Activated CD4-positive, alpha-beta memory T cell treated with anti-CD3 and anti-CD28 coated beads, Interleukin-2, amount 10 ng/mL, durations not matched to agents 7 days and 5 days (primary cell): ENCODE data around the gene PRRC2B. TPM values are rescaled to one million over a fixed set of nuclear protein-coding genes. Genes with fewer than 3 reads are reported as not detected.

Experiments used
- CTCF ChIA-PET: fragments of 350-600 bp; sonication (Branson Sonifier 250); formaldehyde crosslinking; loops from one replicate; lab custom pipeline; 2021; ENCODE audit warnings: antibody characterized with exemption, inconsistent platforms; lab: Charles Lee
- POLR2A ChIA-PET: fragments of 350-600 bp; sonication (Branson Sonifier 250); formaldehyde crosslinking; loops from one replicate; lab custom pipeline; 2021; ENCODE audit warnings: antibody characterized with exemption; lab: Charles Lee
- DNase-seq: peaks from one replicate; pipeline ENCODE4 v3.0.0-alpha.2; 2020
- H3K27ac Mint-ChIP-seq: one replicate; pipeline ENCODE4 v1.8.0; 2021; ENCODE audit warnings: mild to moderate bottlenecking, mixed read lengths
- H3K27me3 Mint-ChIP-seq: one replicate; pipeline ENCODE4 v1.8.0; 2021; ENCODE audit warnings: mixed read lengths
- H3K36me3 Mint-ChIP-seq: one replicate; pipeline ENCODE4 v1.8.0; 2021; ENCODE audit warnings: low read depth, mixed read lengths
- H3K4me1 Mint-ChIP-seq: one replicate; pipeline ENCODE4 v1.8.0; 2021; ENCODE audit warnings: mixed read lengths
- H3K4me3 Mint-ChIP-seq: one replicate; pipeline ENCODE4 v1.8.0; 2021; ENCODE audit warnings: mild to moderate bottlenecking, mixed read lengths
- H3K9me3 Mint-ChIP-seq: one replicate; pipeline ENCODE4 v1.8.0; 2021; ENCODE audit warnings: mixed read lengths
- total RNA-seq, 2 experiments: library from RNA; stranded (reverse); gene quantifications; one replicate each; pipeline ENCODE4 v1.2.3, GENCODE V29; 2021

The PRRC2B gene
- total RNA-seq, 2 experiments from 2014 or later = 178 to 190 TPM

DNA sequence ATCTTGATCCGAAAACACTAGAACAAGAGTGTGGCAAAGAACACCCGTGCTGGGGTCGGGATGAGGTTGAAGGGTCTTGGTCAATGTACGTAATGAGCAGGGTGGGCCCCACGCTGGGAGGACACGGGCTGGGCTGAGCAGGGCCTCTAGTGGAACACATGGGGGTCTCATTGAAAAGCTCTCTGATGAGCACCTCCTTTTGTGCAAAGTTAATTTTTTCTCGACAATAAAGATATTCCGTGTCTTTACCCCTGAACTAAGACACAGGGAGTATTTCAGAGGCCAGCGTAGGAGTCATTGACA lies 129.2 kb downstream of the PRRC2B start:
- no peak overlapping the region for H3K27ac Mint-ChIP-seq
- CTCF ChIA-PET = interaction anchor here (0.6 kb wide), 1 partner anchor 163 kb away, joined by 3 read pairs; no protein-coding TSS in a partner anchor
- DNase-seq = no peak

DNA sequence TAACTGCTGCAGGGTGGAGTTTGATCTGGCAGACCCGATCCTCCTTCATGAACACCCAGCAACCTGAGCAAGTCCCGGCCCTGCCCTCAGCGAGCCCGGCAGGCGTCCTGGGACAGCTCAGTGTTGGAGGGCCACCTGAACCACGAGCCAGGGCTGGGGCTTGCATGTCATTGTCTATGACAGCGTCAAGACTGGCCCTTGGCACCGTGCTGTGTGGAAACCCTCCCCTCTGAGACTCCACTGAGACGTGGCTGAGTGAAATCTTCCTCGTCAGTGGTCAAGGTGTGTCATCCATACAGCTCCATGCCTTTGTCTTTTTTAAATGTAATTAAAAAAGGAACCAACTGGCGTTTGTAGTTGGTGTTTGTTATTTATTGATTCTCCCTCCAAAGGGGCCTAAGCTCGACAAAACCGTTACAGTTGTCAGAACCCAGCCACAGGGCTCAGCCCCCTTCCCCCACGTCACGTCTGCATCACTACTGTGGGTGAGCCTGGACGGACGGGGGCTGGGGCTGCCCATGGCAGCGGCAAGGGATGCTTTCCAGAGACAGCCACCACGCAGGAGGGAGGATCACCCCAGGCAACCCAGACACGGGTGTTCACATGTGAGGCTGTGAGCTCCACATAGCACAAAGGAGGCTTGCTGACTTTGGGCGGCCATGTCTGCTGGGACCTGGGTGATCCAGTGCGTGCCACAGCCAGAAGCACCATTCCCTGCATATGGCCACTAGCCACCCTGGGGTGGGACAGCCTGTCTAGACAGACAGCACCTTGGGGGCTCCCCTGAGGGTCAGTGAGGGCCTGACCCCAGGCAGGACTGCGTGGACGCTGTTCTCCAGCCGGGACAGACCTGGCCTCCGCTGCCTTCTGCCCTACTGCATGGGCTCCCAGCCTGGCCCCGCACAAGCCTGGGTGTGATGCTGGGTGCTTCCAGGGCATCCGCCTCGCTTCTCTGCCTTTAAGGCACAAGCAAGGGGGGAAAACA lies 129.9 kb downstream of the PRRC2B start:
- POLR2A ChIA-PET = interaction anchor here (0.6 to 1.2 kb wide), 2 partner anchors 20 to 105 kb away, joined by 3 read pairs; no protein-coding TSS in a partner anchor
- CTCF ChIA-PET = interaction anchor here (0.6 kb wide), 1 partner anchor 164 kb away, joined by 3 read pairs; no protein-coding TSS in a partner anchor
- no peaks in the 10 kb centered on the region for H3K27me3 Mint-ChIP-seq
- no peak overlapping the region for H3K27ac Mint-ChIP-seq
- H3K4me3 Mint-ChIP-seq = no peak overlapping the region
- H3K36me3 Mint-ChIP-seq = peaks cover 60% of the 10 kb centered on the region
- no peaks in the 10 kb centered on the region for H3K9me3 Mint-ChIP-seq
- H3K4me1 Mint-ChIP-seq = peaks cover 8% of the 10 kb centered on the region
- DNase-seq = no peak

More for the DNA sequence above, 129.2 kb downstream of the PRRC2B start:
- Mint-ChIP-seq H3K9me3 (no peaks in the 10 kb centered on the region), H3K4me1 (peaks cover under 1% of the 10 kb centered on the region), H3K36me3 (peaks cover 60% of the 10 kb centered on the region), H3K4me3 (no peak overlapping the region), H3K27me3 (no peaks in the 10 kb centered on the region)
- POLR2A ChIA-PET = interaction anchor here (1.2 kb wide), 1 partner anchor 20 kb away, joined by 3 read pairs; no protein-coding TSS in a partner anchor

DNA sequence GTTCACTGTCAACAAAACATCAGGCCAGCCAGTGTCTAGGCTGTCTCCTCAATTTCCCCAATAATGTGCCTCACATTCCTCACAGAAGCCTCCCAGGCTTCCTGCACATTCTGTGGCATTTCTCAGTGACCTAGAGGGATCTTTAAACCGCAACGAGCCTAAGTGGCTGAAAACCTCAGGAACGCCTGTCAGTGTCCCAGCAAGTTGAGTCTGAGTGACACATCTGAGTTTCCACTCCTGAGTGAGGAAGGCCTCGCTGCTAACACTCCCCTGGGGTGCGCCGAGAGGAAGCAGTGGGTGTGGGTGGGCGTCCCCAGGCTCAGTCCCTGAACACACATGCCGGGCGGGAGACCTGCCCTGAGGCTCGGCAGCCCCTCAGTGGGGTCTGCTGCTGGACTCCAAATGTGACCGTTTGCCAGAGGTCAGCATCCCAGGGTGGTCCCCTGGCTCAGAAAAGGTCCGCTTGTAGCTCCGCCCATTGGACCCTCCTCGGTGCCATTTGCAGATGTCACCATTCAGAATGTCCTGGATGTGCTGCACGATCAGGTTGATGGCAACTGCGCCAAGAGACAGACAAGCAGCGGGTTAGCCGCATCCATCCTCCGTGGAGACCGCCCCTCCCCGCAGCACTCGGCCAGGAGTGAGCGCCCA lies 130.9 kb downstream of the PRRC2B start:
- CTCF ChIA-PET = no interaction called here
- no peak overlapping the region for H3K4me3 Mint-ChIP-seq

DNA sequence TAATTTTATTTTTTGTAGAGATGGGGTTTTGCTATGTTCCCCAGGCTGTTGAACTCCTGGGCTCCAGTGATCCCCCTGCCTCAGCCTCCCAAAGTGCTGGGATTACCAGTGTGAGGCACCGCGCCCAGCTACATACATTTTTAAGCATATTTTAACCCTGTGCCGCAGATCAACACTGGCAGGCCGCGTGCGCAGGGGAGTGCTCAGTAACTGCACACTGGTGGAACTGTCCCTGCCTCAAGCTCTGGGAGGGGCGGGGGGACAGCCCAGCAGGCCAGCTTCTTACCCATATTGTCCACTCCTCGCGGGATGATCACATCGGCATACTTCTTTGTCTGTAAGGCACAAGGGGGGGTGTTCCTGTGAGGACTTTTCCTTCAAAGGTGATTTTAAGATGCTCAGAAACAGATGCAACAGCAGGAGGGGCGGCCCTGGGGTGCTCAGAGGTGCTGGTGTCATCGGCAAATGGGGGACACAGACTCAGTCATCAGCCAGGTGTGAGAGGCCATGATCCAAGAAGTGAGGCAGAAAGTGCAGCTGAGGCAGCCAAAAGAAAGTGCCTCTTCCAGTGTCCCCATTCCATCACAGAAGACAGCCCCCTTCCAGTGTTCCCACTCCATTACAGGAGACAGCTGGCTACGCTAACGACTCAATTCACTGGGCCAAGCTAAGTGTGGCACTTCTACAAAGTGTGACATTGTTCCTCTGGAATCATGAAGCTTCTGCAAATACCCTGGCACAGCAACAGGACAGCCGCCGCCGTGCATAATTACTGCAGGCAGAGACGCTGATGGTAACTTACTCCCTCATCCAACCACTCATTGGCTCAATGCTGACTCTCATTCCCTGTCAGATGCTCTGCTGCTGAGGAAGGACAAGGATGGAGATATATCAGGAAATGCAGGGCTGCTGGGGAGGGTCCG lies 132.0 kb downstream of the PRRC2B start:
- ChIA-PET CTCF (no interaction called here), POLR2A (interaction anchor here (0.9 to 1.6 kb wide), 3 partner anchors 8 to 153 kb away, joined by 3 read pairs; no protein-coding TSS in a partner anchor)
- DNase-seq = no peak
- Mint-ChIP-seq H3K4me1 (peaks cover 18% of the 10 kb centered on the region), H3K27me3 (no peaks in the 10 kb centered on the region), H3K9me3 (no peaks in the 10 kb centered on the region), H3K36me3 (peaks cover 45% of the 10 kb centered on the region), H3K27ac (no peak overlapping the region), H3K4me3 (no peak overlapping the region)

More for the DNA sequence above, 130.9 kb downstream of the PRRC2B start:
- DNase-seq = no peak
- POLR2A ChIA-PET = interaction anchor here (0.9 to 1.6 kb wide), 2 partner anchors 9 to 152 kb away, joined by 3 read pairs; no protein-coding TSS in a partner anchor
- H3K4me1 Mint-ChIP-seq = peaks cover 13% of the 10 kb centered on the region
- H3K9me3 Mint-ChIP-seq = no peaks in the 10 kb centered on the region
- H3K36me3 Mint-ChIP-seq = peaks cover 51% of the 10 kb centered on the region
- H3K27me3 Mint-ChIP-seq = no peaks in the 10 kb centered on the region
- no peak overlapping the region for H3K27ac Mint-ChIP-seq

DNA sequence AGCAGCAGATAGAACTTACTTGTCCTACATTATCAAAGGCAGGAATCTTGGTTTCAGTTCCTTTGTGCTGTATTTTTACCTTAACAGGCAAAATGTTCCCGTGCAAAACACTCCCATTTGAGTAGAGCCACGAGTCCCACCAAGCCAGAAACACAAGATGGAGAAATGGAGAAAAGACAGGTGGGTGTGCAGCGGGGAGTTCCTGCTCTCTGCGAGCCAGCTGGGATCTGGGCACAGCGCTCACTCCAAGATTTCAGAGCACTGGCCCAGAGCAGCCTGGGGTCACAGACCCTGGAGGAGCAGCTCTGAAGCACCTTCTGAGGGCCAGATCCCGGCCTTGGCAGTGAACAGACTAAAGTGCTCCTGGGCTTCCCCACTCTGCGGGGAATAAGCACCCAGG lies 134.3 kb downstream of the PRRC2B start:
- ChIA-PET POLR2A (interaction anchor here (0.8 to 1.4 kb wide), 4 partner anchors 9 to 47 kb away, joined by 3 to 4 read pairs (median 4); partner anchors contain the start of gene POMT1), CTCF (interaction anchor here (1.0 kb wide), 1 partner anchor 178 kb away, joined by 3 read pairs; no protein-coding TSS in a partner anchor)
- Mint-ChIP-seq H3K27ac (no peak overlapping the region), H3K4me1 (peaks cover 22% of the 10 kb centered on the region), H3K9me3 (no peaks in the 10 kb centered on the region), H3K27me3 (no peaks in the 10 kb centered on the region), H3K4me3 (peak overlapping the region; percentile 52), H3K36me3 (peaks cover 34% of the 10 kb centered on the region)
- DNase-seq = no peak

DNA sequence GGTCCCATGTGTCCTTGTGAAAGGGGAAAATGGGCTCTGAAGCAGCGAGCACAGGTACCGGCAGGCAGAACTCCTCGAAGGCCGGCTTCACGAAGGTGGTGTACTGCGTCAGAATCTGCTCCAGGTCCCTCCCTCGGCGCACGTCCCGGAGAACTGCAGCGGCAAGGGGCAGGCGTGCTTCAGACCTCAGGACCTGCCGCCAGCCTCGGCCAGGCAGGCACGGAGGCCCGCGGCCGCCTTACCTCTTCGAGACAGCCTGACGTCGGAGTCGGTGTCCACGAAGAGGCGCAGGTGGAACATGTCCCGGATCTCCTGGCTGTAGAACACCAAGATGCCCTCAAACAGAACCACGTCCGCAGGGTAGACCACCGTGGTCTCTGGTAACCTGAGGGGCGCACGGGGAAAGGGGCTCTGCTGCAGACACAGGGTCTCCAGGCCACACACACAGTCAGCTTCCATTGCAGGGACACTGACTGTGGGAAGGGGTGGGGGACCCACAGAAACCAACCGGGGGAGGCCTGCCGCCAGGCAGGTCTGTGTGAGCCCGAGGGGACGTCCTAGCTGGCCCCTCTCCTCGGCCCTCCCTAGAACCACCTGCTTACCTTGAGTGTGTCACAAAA lies 135.1 kb downstream of the PRRC2B start:
- no peak overlapping the region for H3K4me3 Mint-ChIP-seq
- H3K27me3 Mint-ChIP-seq = no peaks in the 10 kb centered on the region
- POLR2A ChIA-PET = interaction anchor here (1.1 to 1.4 kb wide), 3 partner anchors 10 to 26 kb away, joined by 3 to 4 read pairs (median 4); partner anchors contain the start of gene POMT1
- H3K27ac Mint-ChIP-seq = no peak overlapping the region
- DNase-seq = no peak
- H3K9me3 Mint-ChIP-seq = no peaks in the 10 kb centered on the region
- CTCF ChIA-PET = no interaction called here
- peaks cover 34% of the 10 kb centered on the region for H3K36me3 Mint-ChIP-seq
- peaks cover 22% of the 10 kb centered on the region for H3K4me1 Mint-ChIP-seq

DNA sequence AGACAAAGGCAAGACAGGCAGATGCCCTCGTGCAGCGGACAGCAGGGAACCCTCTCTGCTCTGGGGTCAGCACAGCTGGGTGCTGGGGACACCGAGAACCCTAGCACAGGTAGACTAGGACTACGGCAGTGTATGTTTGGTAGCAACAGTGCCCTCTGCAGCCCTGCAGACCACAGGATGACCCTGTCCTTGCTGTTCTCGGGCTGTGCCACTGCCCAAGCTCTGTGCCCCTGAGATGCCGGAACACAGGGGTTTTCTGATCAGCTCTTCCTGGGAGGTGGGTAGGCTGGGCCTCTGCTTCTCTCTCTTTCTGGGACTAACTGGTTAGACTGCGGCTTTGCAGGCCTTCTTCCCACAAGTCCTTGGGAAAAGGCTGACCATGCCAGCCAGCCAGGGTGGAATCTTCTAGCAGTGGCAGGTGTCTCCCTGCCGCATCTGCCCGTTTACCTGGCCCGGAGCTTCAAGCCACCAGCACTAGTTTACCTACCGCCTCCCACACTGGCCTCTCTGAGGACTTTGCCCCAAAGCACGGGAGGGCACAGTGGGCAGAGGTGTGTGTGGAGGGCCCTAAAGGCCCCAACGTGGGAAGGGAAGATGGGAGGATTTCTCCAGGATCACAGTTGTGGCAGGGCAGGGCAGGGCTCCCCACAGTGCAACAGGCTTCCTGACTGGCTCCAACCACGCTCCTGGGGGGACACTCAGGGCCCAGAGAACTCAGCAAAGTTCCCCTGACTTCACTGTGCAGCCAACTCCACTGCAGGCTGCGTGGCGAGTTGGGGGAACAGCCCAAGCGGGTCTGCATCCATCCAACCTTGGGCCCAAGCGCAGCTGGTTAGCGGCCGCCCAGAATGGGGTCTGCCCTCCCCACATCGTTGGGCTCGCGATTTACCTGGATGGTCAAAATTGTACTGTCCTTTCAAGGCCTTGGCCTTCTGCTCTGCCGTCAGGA lies 136.0 kb downstream of the PRRC2B start:
- Mint-ChIP-seq H3K36me3 (peaks cover 27% of the 10 kb centered on the region), H3K4me3 (peak overlapping the region; percentile 73), H3K27me3 (no peaks in the 10 kb centered on the region), H3K4me1 (peaks cover 30% of the 10 kb centered on the region), H3K27ac (peak overlapping the region; percentile 54), H3K9me3 (no peaks in the 10 kb centered on the region)
- ChIA-PET CTCF (no interaction called here), POLR2A (interaction anchor here (1.1 kb wide), 1 partner anchor 10 kb away, joined by 4 read pairs; no protein-coding TSS in a partner anchor)
- no peak for DNase-seq

DNA sequence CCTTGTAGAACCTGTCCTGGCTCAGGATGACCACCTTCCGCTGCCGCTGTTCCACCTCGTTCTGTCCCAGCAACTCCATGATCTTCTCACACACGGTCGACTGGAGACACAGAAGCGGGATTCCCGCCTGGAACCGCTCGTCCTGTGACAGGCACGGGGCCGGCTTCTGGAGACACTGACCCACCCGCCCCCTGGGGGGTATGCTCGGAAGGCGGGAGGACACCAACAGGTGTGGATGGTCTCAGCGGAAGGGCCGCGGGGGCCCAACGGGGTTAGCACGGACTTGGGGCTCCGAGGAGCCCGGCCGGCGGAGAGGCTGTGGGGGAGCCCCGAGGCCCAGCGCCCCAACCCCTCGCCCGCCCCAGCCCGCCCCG lies 136.6 kb downstream of the PRRC2B start:
- DNase-seq = no peak
- Mint-ChIP-seq H3K36me3 (peaks cover 21% of the 10 kb centered on the region), H3K9me3 (no peaks in the 10 kb centered on the region), H3K4me3 (peak overlapping the region; percentile 73), H3K27ac (peak overlapping the region; percentile 54), H3K4me1 (peaks cover 31% of the 10 kb centered on the region), H3K27me3 (no peaks in the 10 kb centered on the region)
- ChIA-PET CTCF (no interaction called here), POLR2A (no interaction called here)

DNA sequence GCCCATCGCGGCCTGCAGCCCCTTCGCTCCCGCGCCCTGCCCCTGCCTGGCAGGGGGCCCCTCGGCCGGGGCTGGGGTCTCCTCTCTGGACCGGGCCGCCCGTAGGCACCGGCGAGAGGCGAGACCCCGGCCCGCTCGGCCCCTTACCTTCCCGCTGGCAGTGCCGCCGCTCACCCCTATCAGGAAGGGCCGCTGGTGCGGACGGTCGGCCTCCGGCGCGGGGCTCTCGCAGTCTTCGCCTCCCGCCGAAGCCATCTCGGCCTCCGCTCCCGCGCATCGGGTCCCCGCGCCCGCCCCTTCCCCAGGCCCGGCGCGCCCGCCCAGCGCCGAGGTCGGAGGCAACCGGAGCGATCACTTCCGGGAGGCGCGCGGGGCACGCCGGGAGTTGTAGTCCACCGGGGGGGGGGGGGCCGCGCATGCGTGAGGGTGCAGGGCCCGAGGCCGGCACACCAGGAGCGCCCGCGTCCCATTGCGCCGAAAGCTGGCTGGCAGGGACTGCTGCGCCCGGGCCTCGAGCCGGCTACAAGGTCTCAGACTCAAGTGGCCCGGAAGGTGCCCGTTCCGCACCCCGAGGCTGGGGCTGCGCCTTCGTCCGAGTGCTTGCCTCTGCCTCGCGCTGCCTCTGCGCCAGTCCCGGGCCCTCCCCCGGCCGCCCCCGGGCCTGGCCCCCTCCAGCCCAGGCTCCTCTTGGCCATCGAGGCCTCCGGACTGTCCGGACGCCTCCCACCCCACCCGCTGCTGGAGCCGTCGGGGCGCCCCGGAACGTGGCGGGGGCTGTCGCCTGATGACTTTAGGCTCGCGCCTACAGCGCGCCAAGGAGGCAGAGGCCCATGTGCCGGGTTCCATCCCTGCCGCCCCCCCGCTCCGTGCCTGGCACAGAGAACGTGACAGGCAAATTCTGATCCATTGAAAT lies 137.3 kb downstream of the PRRC2B start, which contains the start of gene UCK1:
TSS of gene UCK1 (minus strand) at position 344 of the 913 bp plus-strand sequence. CDS start at position 255, 89 bp downstream.
- Mint-ChIP-seq H3K27ac (peak within 1 kb of the TSS; percentile 54), H3K4me3 (peak within 1 kb of the TSS; percentile 73), H3K36me3 (peaks cover 18% of the 10 kb centered on the region), H3K9me3 (no peaks in the 10 kb centered on the region), H3K27me3 (no peaks in the 10 kb centered on the region), H3K4me1 (peaks cover 31% of the 10 kb centered on the region)
- DNase-seq = peak; percentile 78
- POLR2A ChIA-PET = interaction anchor here (0.6 to 1.1 kb wide), 3 partner anchors 8 to 1729 kb away, joined by 3 to 4 read pairs (median 4); partner anchors contain the start of gene POMT1
- CTCF ChIA-PET = interaction anchor here (0.7 kb wide), 1 partner anchor 9 kb away, joined by 3 read pairs; no protein-coding TSS in a partner anchor

DNA sequence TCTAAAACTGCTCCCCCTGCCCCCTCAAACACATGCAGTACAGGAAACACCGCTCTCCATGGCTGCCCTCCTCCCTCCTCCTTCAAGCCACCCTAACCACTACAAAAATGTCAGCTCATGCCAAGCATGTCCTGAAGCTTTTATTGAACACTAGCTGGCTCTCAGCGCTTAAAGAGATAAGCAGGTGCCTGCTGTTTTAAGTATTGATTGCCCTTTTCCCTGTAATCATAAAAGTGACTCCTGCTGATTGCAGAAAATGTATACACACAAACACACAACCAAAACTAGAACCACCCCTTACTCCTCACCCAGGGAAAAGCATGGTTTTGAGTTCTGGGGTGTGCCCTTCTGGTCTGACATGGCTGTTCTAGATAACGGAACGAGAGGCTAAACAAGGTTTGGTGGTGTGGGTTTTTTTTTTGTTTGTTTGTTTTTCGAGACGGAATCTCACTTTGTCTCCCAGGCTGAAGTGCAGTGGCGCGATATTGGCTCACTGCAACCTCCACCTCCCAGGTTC lies 140.9 kb downstream of the PRRC2B start:
- H3K27me3 Mint-ChIP-seq = no peaks in the 10 kb centered on the region
- no peaks in the 10 kb centered on the region for H3K36me3 Mint-ChIP-seq
- H3K27ac Mint-ChIP-seq = peak overlapping the region; percentile 8
- peaks cover 28% of the 10 kb centered on the region for H3K4me1 Mint-ChIP-seq
- no peak for DNase-seq
- H3K4me3 Mint-ChIP-seq = no peak overlapping the region
- ChIA-PET POLR2A (no interaction called here), CTCF (interaction anchor here (0.9 kb wide), 1 partner anchor 221 kb away, joined by 3 read pairs; no protein-coding TSS in a partner anchor)
- no peaks in the 10 kb centered on the region for H3K9me3 Mint-ChIP-seq
